Mesodermal cell (in vitro differentiated cells): ENCODE measurements around the gene CAPN14.

ENCODE experiments used
- H3K27ac ChIP-seq: 2 replicates; pipeline ENCODE4 v1.7.0; 2013; ENCODE audit warnings: mild to moderate bottlenecking, low read depth, low read length, moderate library complexity; ENCODE audit not compliant: severe bottlenecking
- H3K36me3 ChIP-seq: 2 replicates; pipeline ENCODE4 v1.7.1; 2013; ENCODE audit warnings: mild to moderate bottlenecking, low read length, moderate library complexity; ENCODE audit not compliant: control insufficient read depth, insufficient read depth
- H3K4me1 ChIP-seq: one replicate; pipeline ENCODE4 v1.7.1; 2013; ENCODE audit warnings: mild to moderate bottlenecking, low read length; ENCODE audit not compliant: insufficient read depth, control insufficient read depth, poor library complexity, severe bottlenecking
- H3K4me3 ChIP-seq: 2 replicates; pipeline ENCODE4 v1.7.0; 2013; ENCODE audit warnings: low read length, control low read depth, mild to moderate bottlenecking; ENCODE audit not compliant: insufficient read depth, poor library complexity, severe bottlenecking; ENCODE audit errors: extremely low read depth
- H3K9me3 ChIP-seq: 2 replicates; pipeline ENCODE4 v1.7.1; 2013; ENCODE audit warnings: mild to moderate bottlenecking, low read length, moderate library complexity; ENCODE audit not compliant: control insufficient read depth
- WGBS, 2 experiments: methylation state at CpG; one replicate each; pipeline ENCODE4 v1.1.5; 2013; ENCODE audit warnings: missing lambda C conversion rate in 2 of 2; ENCODE audit not compliant: insufficient coverage in 2 of 2; 5-methylcytosine and 5-hydroxymethylcytosine counted together

CAPN14 gene

DNA sequence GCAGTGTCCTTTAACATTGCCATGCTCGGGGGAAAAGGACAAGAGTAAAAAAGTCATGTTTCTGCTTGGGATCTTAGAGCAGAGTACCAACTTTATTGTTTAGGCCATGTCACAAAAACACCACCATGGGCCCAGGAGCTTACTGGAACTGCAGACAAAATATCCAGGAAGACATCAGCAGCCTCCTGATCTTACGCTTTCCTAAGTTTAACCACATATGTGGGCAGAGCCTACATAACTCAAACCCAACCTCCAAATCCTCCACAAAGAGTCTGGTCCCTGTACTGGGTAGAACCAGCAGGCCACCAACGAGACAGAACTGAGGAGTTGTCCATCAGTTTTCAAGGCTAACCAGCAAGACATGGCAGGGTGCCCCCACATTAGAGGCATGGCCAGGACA lies 89.4 kb downstream of the CAPN14 start:
- H3K4me3 ChIP-seq: no peak overlapping the region
- no peaks in the 10 kb centered on the region for H3K9me3 ChIP-seq
- 80 to 84% methylated on average over 2 of the region's 3 CpGs for WGBS, 2 experiments
- H3K27ac ChIP-seq: no peak overlapping the region
- no peaks in the 10 kb centered on the region for H3K36me3 ChIP-seq
- peaks cover 7% of the 10 kb centered on the region for H3K4me1 ChIP-seq

DNA sequence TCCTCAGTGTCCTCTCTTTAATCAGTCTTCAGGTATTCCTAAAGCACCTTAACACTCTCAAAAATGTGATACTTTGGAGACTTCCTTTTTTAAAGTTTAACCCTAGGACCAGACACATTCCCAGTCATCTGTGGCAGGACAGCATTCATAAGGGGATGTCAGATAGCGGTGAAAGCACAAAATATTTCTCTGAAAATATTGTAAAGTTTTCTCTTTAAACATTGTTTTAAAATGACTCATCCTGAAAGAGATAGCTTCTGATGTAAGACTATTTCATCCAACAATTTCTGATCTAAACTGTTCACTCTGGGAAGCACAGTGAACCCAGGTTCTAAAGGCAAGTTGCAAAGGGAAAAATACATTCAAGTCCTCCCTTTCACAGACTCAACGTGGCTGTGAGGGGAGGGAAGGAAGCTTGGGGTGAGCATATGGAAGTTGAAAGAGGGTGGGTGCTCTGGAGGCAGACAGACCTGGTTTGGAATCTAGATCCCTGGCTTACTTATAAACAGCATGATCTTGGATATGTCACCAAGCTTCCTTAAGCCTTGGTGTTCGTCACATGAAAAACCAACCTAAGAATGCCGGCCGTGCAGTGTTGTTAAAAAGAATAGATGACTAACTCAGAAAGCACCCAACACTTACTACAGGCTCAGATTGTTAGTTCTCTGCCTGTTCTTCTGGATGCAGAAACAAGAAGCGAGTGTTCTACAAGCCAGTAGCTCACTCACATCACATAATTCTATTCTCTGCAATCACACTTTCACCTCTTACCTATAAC lies 91.2 kb downstream of the CAPN14 start:
- H3K4me1 ChIP-seq: peaks cover 7% of the 10 kb centered on the region
- no peak overlapping the region for H3K4me3 ChIP-seq
- no peak overlapping the region for H3K27ac ChIP-seq
- no peaks in the 10 kb centered on the region for H3K36me3 ChIP-seq
- no peaks in the 10 kb centered on the region for H3K9me3 ChIP-seq
- WGBS, 2 experiments: 90 to 93% methylated on average over 2 to 4 of the region's 6 CpGs

DNA sequence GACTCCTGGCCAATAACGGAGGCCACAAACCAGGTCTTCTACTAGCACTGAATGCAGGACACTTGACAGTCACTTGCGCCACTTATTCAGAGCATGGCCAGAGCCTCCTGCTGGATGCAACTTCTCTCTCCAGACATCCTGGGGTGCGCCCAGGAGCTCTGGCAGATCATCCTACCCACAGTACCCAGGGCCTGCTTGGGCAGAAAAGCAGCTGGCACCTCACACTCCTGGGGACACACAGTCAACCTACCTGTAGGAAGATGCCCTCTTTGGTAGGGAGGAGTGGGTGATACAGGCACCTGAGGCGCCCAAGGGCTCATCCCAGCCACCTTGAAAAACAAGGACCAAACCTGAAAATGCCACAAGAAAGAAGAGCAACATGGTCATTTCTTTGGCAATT lies 92.4 kb downstream of the CAPN14 start:
- Histone ChIP-seq H3K4me3 (no peak overlapping the region), H3K9me3 (no peaks in the 10 kb centered on the region), H3K27ac (no peak overlapping the region), H3K36me3 (no peaks in the 10 kb centered on the region), H3K4me1 (peaks cover 7% of the 10 kb centered on the region)
- 85 to 100% methylated on average over 2 of the region's 4 CpGs for WGBS, 2 experiments
